ENCODE results near the gene TBXAS1.

DNA sequence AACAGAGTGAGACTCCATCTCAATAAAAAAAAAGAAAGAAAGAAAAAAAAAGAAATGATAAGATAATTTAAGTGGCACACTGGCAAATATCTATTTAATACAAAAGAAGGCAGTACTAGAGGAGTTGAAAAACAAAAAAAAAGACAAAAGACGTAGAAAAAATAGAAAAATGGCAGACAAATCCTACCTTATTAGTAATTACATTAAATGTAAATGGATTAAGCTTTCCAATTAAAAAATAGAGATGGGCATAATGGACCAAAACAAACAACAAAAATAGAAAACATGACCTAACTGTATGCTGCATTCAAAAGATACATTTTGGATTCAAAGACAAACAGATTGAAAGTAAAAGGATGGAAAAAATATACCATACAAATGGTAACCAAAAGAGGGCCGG, 239.0 kb downstream of the TBXAS1 start:
- TF ChIP-seq, protein P1, sequence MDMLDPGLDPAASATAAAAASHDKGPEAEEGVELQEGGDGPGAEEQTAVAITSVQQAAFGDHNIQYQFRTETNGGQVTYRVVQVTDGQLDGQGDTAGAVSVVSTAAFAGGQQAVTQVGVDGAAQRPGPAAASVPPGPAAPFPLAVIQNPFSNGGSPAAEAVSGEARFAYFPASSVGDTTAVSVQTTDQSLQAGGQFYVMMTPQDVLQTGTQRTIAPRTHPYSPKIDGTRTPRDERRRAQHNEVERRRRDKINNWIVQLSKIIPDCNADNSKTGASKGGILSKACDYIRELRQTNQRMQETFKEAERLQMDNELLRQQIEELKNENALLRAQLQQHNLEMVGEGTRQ (IDR thresholded peaks at IDR 0.05) = no peak
- no peak for TF ChIP-seq BHLHE40 (IDR thresholded peaks at IDR 0.05; ENCODE audit: low read depth, low read length)
- TF ChIP-seq POLR2A (IDR thresholded peaks at IDR 0.05; ENCODE audit: low read length) = no peak
- TF ChIP-seq, protein P2, sequence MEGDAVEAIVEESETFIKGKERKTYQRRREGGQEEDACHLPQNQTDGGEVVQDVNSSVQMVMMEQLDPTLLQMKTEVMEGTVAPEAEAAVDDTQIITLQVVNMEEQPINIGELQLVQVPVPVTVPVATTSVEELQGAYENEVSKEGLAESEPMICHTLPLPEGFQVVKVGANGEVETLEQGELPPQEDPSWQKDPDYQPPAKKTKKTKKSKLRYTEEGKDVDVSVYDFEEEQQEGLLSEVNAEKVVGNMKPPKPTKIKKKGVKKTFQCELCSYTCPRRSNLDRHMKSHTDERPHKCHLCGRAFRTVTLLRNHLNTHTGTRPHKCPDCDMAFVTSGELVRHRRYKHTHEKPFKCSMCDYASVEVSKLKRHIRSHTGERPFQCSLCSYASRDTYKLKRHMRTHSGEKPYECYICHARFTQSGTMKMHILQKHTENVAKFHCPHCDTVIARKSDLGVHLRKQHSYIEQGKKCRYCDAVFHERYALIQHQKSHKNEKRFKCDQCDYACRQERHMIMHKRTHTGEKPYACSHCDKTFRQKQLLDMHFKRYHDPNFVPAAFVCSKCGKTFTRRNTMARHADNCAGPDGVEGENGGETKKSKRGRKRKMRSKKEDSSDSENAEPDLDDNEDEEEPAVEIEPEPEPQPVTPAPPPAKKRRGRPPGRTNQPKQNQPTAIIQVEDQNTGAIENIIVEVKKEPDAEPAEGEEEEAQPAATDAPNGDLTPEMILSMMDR (IDR thresholded peaks at IDR 0.05) = no peak
- TF ChIP-seq EP300 (IDR thresholded peaks at IDR 0.05) = no peak
- TF ChIP-seq, protein P3, sequence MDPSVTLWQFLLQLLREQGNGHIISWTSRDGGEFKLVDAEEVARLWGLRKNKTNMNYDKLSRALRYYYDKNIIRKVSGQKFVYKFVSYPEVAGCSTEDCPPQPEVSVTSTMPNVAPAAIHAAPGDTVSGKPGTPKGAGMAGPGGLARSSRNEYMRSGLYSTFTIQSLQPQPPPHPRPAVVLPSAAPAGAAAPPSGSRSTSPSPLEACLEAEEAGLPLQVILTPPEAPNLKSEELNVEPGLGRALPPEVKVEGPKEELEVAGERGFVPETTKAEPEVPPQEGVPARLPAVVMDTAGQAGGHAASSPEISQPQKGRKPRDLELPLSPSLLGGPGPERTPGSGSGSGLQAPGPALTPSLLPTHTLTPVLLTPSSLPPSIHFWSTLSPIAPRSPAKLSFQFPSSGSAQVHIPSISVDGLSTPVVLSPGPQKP (IDR thresholded peaks at IDR 0.05; ENCODE audit: low read depth, low read length) = no peak
- TF ChIP-seq, protein P4, sequence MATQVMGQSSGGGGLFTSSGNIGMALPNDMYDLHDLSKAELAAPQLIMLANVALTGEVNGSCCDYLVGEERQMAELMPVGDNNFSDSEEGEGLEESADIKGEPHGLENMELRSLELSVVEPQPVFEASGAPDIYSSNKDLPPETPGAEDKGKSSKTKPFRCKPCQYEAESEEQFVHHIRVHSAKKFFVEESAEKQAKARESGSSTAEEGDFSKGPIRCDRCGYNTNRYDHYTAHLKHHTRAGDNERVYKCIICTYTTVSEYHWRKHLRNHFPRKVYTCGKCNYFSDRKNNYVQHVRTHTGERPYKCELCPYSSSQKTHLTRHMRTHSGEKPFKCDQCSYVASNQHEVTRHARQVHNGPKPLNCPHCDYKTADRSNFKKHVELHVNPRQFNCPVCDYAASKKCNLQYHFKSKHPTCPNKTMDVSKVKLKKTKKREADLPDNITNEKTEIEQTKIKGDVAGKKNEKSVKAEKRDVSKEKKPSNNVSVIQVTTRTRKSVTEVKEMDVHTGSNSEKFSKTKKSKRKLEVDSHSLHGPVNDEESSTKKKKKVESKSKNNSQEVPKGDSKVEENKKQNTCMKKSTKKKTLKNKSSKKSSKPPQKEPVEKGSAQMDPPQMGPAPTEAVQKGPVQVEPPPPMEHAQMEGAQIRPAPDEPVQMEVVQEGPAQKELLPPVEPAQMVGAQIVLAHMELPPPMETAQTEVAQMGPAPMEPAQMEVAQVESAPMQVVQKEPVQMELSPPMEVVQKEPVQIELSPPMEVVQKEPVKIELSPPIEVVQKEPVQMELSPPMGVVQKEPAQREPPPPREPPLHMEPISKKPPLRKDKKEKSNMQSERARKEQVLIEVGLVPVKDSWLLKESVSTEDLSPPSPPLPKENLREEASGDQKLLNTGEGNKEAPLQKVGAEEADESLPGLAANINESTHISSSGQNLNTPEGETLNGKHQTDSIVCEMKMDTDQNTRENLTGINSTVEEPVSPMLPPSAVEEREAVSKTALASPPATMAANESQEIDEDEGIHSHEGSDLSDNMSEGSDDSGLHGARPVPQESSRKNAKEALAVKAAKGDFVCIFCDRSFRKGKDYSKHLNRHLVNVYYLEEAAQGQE (IDR thresholded peaks at IDR 0.05) = no peak
- no peak for TF ChIP-seq SMC3 (IDR thresholded peaks at IDR 0.05)
- no peak for TF ChIP-seq RAD21 (conservative IDR thresholded peaks at IDR 0.05 in 1 of 2, IDR thresholded peaks at IDR 0.05 in 1 of 2)
- TF ChIP-seq CEBPB (IDR thresholded peaks at IDR 0.05) = no peak
- TF ChIP-seq HDAC2 (IDR thresholded peaks at IDR 0.05) = no peak
- TF ChIP-seq JUN (IDR thresholded peaks at IDR 0.05) = no peak
